Progenitor cell of endocrine pancreas (in vitro differentiated cells): ENCODE data around the gene GLYATL3. TPM values are rescaled to one million over a fixed set of nuclear protein-coding genes. Genes with fewer than 3 reads are reported as not detected.

Experiments
- DNase-seq: peaks from one replicate; pipeline ENCODE4 v3.0.0; 2021; ENCODE audit warnings: low spot score; ENCODE audit not compliant: unreplicated experiment
- H3K27ac Mint-ChIP-seq: 2 replicates; pipeline ENCODE4 v1.8.0; 2021; ENCODE audit warnings: mild to moderate bottlenecking, moderate library complexity, mixed read lengths
- H3K27me3 Mint-ChIP-seq: 2 replicates; pipeline ENCODE4 v1.8.0; 2021; ENCODE audit warnings: mixed read lengths
- H3K36me3 Mint-ChIP-seq: 2 replicates; pipeline ENCODE4 v1.8.0; 2022; ENCODE audit warnings: mixed read lengths; ENCODE audit not compliant: insufficient read depth
- H3K4me1 Mint-ChIP-seq: 2 replicates; pipeline ENCODE4 v1.8.0; 2021; ENCODE audit warnings: low read depth, mixed read lengths
- H3K4me3 Mint-ChIP-seq: 2 replicates; pipeline ENCODE4 v1.8.0; 2021; ENCODE audit warnings: low read depth, mild to moderate bottlenecking, moderate library complexity, mixed read lengths
- H3K9me3 Mint-ChIP-seq: 2 replicates; pipeline ENCODE4 v1.8.0; 2021; ENCODE audit warnings: low read depth, mixed read lengths
- CTCF ChIP-seq: fragments of 200-600 bp; sonication (generic); IDR thresholded peaks from one replicate; pipeline ENCODE4 v1.5.0; 2021; ENCODE audit warnings: antibody characterized with exemption, mild to moderate bottlenecking; ENCODE audit not compliant: unreplicated experiment
- total RNA-seq: library from RNA; stranded (reverse); gene quantifications from 2 replicates; pipeline ENCODE4 v1.2.1, GENCODE V29; 2021

GLYATL3 gene
- total RNA-seq, 1 donor from 2014 or later = not detected

DNA sequence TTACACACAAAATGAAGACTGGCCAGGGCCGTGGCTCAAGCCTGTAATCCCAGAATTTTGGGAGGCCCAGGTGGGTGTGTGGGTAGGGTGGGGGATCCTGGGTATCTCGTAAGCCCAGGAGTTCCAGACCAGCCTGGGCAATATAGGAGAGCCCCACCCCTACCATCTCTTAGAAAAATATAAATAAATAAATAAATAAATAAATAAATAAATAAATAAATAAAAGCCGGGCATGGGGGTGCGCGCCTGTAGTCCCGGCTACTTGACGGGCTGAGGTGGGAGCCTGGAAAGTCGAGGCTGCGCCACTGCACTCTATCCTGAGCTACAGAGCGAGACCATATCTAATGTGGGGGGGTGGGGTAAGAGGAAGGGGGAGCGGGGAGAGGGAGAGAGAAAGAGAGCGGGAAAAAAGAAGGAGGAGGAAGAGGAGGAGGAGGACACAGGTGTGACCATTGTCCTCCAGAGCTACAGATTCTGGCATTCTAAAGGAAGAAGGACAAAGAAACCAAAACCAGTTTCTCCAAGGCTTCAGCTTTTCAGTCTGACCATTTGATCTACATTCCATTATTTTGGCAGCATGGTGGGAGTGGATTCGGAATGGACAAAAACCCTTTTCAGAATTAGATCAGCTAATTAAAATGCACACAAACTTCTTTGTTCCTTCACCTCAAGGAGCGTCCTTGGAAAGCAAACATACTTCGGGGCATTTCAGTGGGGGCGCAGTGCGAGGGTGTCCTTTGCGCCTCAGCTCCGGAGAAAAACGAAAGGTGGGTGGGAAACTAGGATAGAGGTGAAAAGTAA is 50.2 kb downstream of the GLYATL3 start:
- TF ChIP-seq CTCF = no peak
- H3K4me1 Mint-ChIP-seq = peaks cover 25% of the 10 kb centered on the region
- H3K4me3 Mint-ChIP-seq = peak overlapping the region; percentile 77
- peaks cover 22% of the 10 kb centered on the region for H3K27me3 Mint-ChIP-seq
- H3K27ac Mint-ChIP-seq = peak overlapping the region; percentile 50
- H3K36me3 Mint-ChIP-seq = peaks cover 2% of the 10 kb centered on the region
- H3K9me3 Mint-ChIP-seq = no peaks in the 10 kb centered on the region
- DNase-seq = no peak

DNA sequence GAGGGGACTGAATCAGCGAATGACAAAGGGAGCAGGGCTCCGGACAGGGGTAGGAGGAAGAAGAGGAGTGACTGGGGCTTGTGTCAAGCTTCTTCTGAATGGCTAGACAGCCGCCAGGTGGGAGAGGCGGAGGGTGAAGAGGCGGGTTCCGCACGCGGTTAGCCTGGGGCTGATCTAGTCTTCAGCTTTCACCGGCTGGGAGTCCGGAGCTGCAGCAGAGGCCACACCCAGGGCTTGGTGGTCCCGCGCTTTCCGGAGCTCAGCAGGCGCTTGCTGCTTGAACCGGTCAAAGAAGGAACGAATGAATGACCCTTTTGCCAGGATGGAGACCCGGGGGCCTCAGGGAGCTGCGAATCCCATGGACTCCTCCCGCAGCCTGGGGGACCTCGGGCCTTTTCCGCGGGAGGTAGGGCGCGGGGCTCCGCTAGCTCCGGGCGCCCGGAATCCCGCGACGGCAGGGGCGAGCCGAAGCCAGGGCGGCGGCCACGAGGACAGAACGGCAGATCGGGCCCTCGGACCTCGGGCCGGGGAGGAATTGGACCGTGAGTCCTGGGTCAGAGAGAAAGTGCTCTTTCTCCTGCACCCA is 50.9 kb downstream of the GLYATL3 start, which contains the start of gene C6orf141:
Gene C6orf141, plus strand, starts transcription at position 177 of the 586 bp plus-strand sequence. Its CDS starts 125 bp downstream, at position 302.
- H3K36me3 Mint-ChIP-seq = peaks cover 2% of the 10 kb centered on the region
- peaks cover 25% of the 10 kb centered on the region for H3K4me1 Mint-ChIP-seq
- no peaks in the 10 kb centered on the region for H3K9me3 Mint-ChIP-seq
- peak within 1 kb of the TSS; percentile 82 for H3K27ac Mint-ChIP-seq
- TF ChIP-seq CTCF = no peak
- peaks cover 22% of the 10 kb centered on the region for H3K27me3 Mint-ChIP-seq
- peak within 1 kb of the TSS; percentile 77 for H3K4me3 Mint-ChIP-seq
- peak; percentile 28 for DNase-seq

GRCh38 chr6:49551078-49551865 is 51.5 kb downstream of the GLYATL3 start:
- Mint-ChIP-seq H3K36me3 (peaks cover 2% of the 10 kb centered on the region), H3K4me3 (peak overlapping the region; percentile 77), H3K4me1 (peaks cover 28% of the 10 kb centered on the region), H3K9me3 (no peaks in the 10 kb centered on the region), H3K27ac (peak overlapping the region; percentile 82), H3K27me3 (peaks cover 22% of the 10 kb centered on the region)
- DNase-seq = peak; percentile 16
- no peak for TF ChIP-seq CTCF

DNA sequence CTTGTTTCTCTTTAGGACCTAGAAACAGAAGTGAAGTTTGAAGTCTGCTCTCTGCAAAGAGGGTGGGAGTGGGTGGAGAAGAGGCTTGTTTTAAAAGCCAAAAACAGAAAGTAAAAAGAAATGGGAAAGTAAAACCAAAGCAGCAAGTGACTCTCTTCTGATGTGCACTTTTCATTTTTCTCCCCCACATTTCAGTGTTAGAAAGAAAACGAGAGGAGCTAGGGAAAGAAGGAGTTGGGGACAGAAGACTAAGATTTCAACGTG is 52.1 kb downstream of the GLYATL3 start:
- Mint-ChIP-seq H3K4me3 (peak overlapping the region; percentile 77), H3K27ac (peak overlapping the region; percentile 82), H3K9me3 (no peaks in the 10 kb centered on the region), H3K27me3 (peaks cover 22% of the 10 kb centered on the region), H3K4me1 (peaks cover 33% of the 10 kb centered on the region), H3K36me3 (peaks cover 2% of the 10 kb centered on the region)
- no peak for DNase-seq
- no peak for TF ChIP-seq CTCF

DNA sequence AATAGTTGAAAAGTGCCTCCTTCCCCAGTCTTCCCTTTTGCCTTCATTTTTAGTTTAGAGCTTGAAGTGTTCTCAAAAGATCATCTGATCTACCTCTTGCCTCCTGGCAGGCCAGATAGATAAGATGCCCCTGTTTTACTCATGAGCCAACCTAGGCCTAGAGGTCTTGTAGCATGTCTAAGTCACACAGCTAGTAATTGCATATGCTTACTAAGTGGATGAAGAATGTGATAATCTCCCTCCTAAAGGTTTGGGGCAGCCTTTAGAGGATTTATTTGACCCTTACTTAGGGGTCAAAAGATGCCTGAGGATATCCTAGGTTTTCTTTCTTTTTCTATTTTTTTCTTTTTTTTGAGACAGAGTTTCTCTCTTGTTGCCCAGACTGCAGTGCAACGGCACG is 52.9 kb downstream of the GLYATL3 start:
- no peak overlapping the region for H3K27ac Mint-ChIP-seq
- peaks cover 35% of the 10 kb centered on the region for H3K4me1 Mint-ChIP-seq
- no peaks in the 10 kb centered on the region for H3K9me3 Mint-ChIP-seq
- peaks cover 2% of the 10 kb centered on the region for H3K36me3 Mint-ChIP-seq
- peak overlapping the region; percentile 55 for H3K4me3 Mint-ChIP-seq
- no peak for TF ChIP-seq CTCF
- DNase-seq = no peak
- peaks cover 19% of the 10 kb centered on the region for H3K27me3 Mint-ChIP-seq
